Progenitor cell of endocrine pancreas (in vitro differentiated cells): ENCODE data around the gene RRP1B. TPM values are rescaled to one million over a fixed set of nuclear protein-coding genes. Genes with fewer than 3 reads are reported as not detected.
"Not testable (repeated sequence)": the region's sequence is repeated elsewhere in the genome, so short reads cannot be mapped to it uniquely, and the experiment has no call there.

Experiments
- DNase-seq: peaks from one replicate; pipeline ENCODE4 v3.0.0; 2021; ENCODE audit warnings: low spot score; ENCODE audit not compliant: unreplicated experiment
- H3K27ac Mint-ChIP-seq: 2 replicates; pipeline ENCODE4 v1.8.0; 2021; ENCODE audit warnings: mild to moderate bottlenecking, moderate library complexity, mixed read lengths
- H3K27me3 Mint-ChIP-seq: 2 replicates; pipeline ENCODE4 v1.8.0; 2021; ENCODE audit warnings: mixed read lengths
- H3K36me3 Mint-ChIP-seq: 2 replicates; pipeline ENCODE4 v1.8.0; 2022; ENCODE audit warnings: mixed read lengths; ENCODE audit not compliant: insufficient read depth
- H3K4me1 Mint-ChIP-seq: 2 replicates; pipeline ENCODE4 v1.8.0; 2021; ENCODE audit warnings: low read depth, mixed read lengths
- H3K4me3 Mint-ChIP-seq: 2 replicates; pipeline ENCODE4 v1.8.0; 2021; ENCODE audit warnings: low read depth, mild to moderate bottlenecking, moderate library complexity, mixed read lengths
- H3K9me3 Mint-ChIP-seq: 2 replicates; pipeline ENCODE4 v1.8.0; 2021; ENCODE audit warnings: low read depth, mixed read lengths
- CTCF ChIP-seq: fragments of 200-600 bp; sonication (generic); IDR thresholded peaks from one replicate; pipeline ENCODE4 v1.5.0; 2021; ENCODE audit warnings: antibody characterized with exemption, mild to moderate bottlenecking; ENCODE audit not compliant: unreplicated experiment
- total RNA-seq: library from RNA; stranded (reverse); gene quantifications from 2 replicates; pipeline ENCODE4 v1.2.1, GENCODE V29; 2021

RRP1B gene
- total RNA-seq, 1 donor from 2014 or later, result 38.0 TPM

DNA sequence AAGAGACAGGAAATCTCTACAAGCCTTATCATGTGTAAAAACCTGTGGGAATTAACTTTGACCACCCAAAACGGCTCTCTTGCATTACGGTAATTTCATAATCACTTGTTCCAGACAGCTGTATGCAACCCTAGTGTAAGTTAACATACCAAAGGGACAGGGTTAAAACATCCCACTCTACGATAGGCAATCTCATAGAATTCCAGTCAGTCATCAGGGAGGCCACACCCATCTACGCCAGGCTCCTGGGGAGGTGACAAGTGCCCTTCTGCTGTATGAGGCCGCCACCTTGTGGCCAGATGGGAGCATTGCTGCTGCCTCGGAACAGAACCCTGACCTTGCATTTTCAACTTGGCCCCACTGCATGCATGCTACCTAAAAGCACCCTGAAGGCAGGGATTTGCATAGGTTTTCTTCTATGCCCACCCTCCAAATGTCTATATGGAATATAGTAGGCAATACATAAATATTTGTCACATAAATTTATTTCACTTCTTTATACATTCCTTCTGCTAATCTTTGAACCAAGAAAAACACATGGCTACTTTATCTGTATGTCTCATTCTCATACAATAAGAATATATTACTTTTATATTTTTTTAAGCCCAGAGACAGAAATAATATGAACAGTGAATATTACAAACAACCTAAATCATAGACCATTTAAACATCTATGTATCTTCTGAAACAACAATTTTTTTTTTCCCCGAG, 12.7 kb upstream of the RRP1B start:
- peaks cover 7% of the 10 kb centered on the region for H3K4me1 Mint-ChIP-seq
- TF ChIP-seq CTCF, result peak; percentile 99
- H3K27ac Mint-ChIP-seq, result peak overlapping the region; percentile 83
- peaks cover 5% of the 10 kb centered on the region for H3K27me3 Mint-ChIP-seq
- H3K4me3 Mint-ChIP-seq, result no peak overlapping the region
- no peaks in the 10 kb centered on the region for H3K9me3 Mint-ChIP-seq
- H3K36me3 Mint-ChIP-seq, result no peaks in the 10 kb centered on the region
- DNase-seq, result peak; percentile 84

DNA sequence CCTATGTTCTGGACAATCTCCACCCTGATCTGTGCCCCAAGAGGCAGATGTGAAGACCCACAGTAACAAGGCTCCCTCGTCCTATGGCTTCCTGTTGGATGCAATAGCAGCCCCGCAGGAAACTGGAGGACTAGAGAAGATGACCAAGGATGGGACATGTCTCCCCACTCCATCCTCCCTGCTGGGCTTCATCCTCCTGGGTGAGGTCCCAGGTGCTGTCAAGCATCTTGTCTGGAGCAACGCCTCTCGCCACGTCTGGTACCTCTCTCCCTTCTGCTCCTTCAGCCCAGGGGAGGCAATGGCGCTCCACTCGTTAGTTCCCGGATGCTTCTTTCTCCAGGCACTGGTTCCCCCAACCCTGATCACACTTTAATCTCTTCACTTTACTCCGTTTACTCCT, 11.2 kb upstream of the RRP1B start:
- Mint-ChIP-seq H3K36me3 (no peaks in the 10 kb centered on the region), H3K4me3 (no peak overlapping the region), H3K4me1 (peaks cover 6% of the 10 kb centered on the region), H3K27ac (peak overlapping the region; percentile 73), H3K9me3 (no peaks in the 10 kb centered on the region), H3K27me3 (peaks cover 5% of the 10 kb centered on the region)
- no peak for TF ChIP-seq CTCF
- DNase-seq, result no peak

DNA sequence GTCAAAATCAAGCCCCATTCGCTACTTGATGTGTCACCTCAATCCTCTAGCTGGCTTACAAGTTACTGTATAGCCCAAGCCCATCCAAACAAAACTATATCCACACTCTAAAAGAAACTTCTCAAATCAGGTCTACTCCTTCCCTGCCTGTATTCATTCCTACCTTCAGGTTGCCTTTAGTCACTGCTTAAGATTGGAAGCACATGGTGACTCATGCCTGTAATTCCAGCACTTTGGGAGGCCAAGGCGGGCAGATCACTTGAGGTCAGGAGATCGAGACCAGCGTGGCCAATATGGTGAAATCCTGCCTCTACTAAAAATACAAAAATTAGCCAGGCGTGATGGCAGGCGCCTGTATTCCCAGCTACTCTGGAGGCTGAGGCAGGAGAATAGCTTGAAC, 7.4 kb upstream of the RRP1B start:
- not testable (repeated sequence) for H3K27me3 Mint-ChIP-seq, H3K4me3 Mint-ChIP-seq, H3K27ac Mint-ChIP-seq, H3K4me1 Mint-ChIP-seq, DNase-seq, H3K9me3 Mint-ChIP-seq, H3K36me3 Mint-ChIP-seq

DNA sequence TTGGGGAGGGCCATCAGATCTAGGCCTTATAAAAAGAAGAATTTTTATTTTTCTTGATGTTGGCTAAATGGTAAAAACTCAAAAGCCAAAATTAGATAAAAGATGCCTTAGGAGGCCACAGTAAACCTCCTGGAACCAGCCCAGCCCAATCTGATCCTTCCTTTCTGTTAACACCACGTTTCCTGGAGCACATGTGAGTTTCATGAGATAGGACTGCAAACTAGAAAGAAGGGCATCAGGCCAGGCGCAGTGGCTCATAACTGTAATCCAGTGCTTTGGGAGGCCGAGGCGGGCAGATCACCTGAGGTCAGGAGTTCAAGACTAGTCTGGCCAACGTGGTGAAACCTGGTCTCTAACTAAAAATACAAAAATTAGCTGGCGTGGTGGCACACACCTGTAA, 6.7 kb upstream of the RRP1B start:
- no peaks in the 10 kb centered on the region for H3K36me3 Mint-ChIP-seq
- H3K27ac Mint-ChIP-seq, result no peak overlapping the region
- H3K9me3 Mint-ChIP-seq, result no peaks in the 10 kb centered on the region
- DNase-seq, result no peak
- no peaks in the 10 kb centered on the region for H3K4me1 Mint-ChIP-seq
- H3K4me3 Mint-ChIP-seq, result no peak overlapping the region
- H3K27me3 Mint-ChIP-seq, result peaks cover 5% of the 10 kb centered on the region
- no peak for TF ChIP-seq CTCF

DNA sequence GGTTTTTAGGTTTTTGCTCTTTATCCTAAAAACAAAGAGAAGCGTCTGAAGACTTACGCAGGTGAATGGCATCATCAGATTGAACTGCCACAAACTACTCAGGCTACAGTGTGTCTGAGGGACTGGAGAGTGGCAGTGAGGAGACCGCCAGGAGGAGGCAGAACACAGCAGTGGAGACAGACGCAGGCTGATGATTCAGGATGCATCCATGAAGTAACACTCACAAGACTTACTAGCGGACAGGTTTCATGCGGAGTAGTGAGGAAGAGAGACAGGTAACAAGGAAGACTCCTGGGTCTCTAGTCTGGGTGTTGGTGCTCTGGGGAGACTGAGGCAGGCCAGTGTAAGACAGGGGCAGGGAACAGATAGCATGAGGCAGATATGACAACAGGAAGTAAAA, 5.7 kb upstream of the RRP1B start:
- Mint-ChIP-seq H3K27me3 (no peaks in the 10 kb centered on the region), H3K27ac (no peak overlapping the region), H3K4me3 (no peak overlapping the region), H3K9me3 (no peaks in the 10 kb centered on the region), H3K36me3 (no peaks in the 10 kb centered on the region), H3K4me1 (no peaks in the 10 kb centered on the region)
- no peak for TF ChIP-seq CTCF
- DNase-seq, result no peak

GRCh38 chr21:43654806-43655489, 4.4 kb upstream of the RRP1B start:
- Mint-ChIP-seq H3K27me3 (no peaks in the 10 kb centered on the region), H3K4me3 (no peak overlapping the region), H3K9me3 (no peaks in the 10 kb centered on the region), H3K27ac (no peak overlapping the region), H3K4me1 (peaks cover 2% of the 10 kb centered on the region), H3K36me3 (no peaks in the 10 kb centered on the region)
- no peak for TF ChIP-seq CTCF
- DNase-seq, result no peak
